ENCODE measurements around the gene ZCCHC14.
A peak's percentile ranks its signal among the peaks of the same experiment; 100 is the strongest.
"Not testable (repeated sequence)": the region's sequence is repeated elsewhere in the genome, so short reads cannot be mapped to it uniquely, and the experiment has no call there.

Gene ZCCHC14

DNA sequence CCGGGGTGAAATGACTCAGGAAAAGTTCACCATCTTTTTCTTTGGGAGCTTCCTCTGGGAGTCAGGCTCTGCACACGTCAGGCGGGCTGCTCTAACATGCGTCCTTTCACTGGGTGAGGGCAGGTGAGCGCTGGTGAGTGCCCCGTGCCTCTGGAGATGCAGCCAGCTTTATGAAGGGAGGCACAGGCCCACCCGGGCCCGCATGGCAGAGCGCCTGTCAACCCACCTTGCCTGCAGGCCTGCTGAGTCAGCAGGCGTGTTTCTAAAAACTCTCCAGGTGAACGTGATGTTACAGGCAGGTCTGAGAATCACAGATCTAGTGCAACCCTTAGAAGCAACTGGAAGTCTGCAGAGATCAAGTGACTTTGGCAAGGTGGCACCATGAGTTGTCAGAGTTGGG, 82.3 kb downstream of the ZCCHC14 start:
- FAIRE-seq, result no peak
- no peak for DNase-seq (ENCODE audit: low spot score)

DNA sequence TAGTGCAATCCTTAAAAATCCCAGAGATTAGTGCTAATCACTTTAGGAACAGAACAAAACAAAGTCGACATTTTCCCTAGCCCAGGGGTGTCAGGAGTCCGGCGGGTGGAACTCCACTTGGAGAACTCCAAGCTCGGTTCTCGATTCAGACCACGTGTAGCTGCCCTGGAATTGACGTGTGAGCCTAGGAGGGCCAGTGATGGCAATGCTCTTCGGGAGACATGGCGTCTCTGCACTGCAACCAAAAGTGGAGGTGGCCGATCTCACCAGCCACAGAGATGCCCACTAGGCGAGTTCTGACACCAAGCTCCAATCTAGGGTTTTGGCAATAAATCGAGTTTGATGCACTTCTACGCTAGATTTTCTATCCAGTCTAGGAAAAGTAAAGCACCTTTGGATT, 83.0 kb downstream of the ZCCHC14 start:
- no peak for DNase-seq (ENCODE audit: low spot score)
- FAIRE-seq, result no peak

DNA sequence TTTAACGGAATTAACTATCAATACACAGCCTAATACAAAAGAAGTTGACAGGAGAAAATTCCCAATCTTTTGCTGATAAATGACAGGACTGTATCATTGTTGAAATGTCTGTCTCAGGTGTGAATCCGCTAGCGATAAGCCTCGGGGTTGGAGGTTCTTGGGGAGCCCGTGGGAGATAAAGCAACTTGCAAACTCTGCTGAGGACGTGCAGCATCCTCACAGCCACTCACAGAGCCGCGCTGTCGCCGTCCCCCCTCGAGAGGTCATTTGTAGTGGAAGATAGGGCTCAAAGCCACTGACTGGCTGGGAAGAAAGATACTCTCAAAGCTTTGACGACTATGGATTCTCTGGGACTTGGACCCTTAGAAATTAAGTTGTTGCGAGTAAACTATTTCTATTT, 83.7 kb downstream of the ZCCHC14 start:
- FAIRE-seq, result no peak
- no peak for DNase-seq (ENCODE audit: low spot score)

DNA sequence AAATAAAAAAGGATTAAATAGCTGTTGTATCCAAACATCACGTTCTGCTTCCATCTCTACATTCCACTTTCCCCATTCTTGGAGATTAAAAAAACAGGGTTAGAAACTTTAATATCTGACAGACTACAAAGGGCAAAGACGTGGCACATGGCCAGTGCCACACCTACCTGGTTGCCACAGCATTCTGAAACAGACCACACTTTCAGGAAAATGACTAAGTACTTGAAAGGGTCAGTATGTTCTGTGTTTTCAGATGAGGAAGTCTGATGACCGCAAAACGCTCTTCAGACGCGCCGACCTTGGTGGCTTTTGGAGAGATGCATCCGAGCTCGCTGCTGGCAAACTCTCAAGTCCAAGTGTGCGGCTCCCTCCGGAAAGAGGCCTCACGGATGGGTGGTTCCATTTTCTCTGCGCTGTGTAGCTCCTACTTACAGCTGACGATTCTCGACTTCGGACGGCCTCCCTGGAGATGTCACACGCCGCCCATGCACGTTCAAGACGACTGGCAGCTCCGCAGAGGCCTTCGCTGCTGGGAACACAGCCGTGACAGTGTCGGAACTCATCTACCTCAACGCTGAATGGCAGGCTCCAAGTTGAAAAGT, 85.2 kb downstream of the ZCCHC14 start:
- DNase-seq (ENCODE audit: low spot score), result peak; percentile 97
- FAIRE-seq, result peak; percentile 97

- FAIRE-seq, result no peak
- DNase-seq (ENCODE audit: low spot score), result no peak
Measured at GRCh38 chr16:87406495-87407088, 86.2 kb downstream of the ZCCHC14 start.

GRCh38 chr16:87404764-87405625, 87.8 kb downstream of the ZCCHC14 start:
- DNase-seq (ENCODE audit: low spot score) (no peak), FAIRE-seq (no peak)

- FAIRE-seq, result no peak
- no peak for DNase-seq (ENCODE audit: low spot score)
Measured at GRCh38 chr16:87395181-87395842, 97.5 kb downstream of the ZCCHC14 start.

DNA sequence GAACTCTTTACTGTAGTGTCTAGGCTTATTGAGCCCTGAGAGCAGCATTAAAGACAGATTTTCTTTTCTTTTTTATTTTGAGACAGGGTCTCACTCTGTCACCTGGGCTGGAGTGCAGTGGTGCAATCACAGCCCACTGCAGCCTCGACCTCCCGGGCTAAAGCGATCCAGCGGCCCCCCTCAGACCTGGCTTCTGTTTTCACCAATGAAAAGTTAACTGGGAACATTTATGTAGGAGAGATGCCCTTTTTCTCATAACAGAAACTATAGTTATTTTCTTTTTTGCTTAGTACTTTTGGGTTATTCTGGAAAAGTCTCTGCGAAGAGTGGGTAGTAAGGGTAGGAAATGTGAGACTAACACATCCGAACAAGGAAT, 99.2 kb downstream of the ZCCHC14 start:
- no peak for FAIRE-seq
- DNase-seq (ENCODE audit: low spot score), result no peak

- DNase-seq (ENCODE audit: low spot score), result no peak
- no peak for FAIRE-seq
Measured at GRCh38 chr16:87392821-87393679, 99.8 kb downstream of the ZCCHC14 start.

- DNase-seq (ENCODE audit: low spot score) (peak; percentile 90), FAIRE-seq (no peak)
Measured at GRCh38 chr16:87391950-87392820, 100.6 kb downstream of the ZCCHC14 start, which contains the start of gene MAP1LC3B. Gene MAP1LC3B (plus strand): TSS chr16:87392336. CDS start chr16:87392428, 92 bp downstream.

GRCh38 chr16:87391324-87391949, 101.4 kb downstream of the ZCCHC14 start:
- DNase-seq (ENCODE audit: low spot score) (no peak), FAIRE-seq (no peak)

- FAIRE-seq, result no peak
- no peak for DNase-seq (ENCODE audit: low spot score)
Measured at GRCh38 chr16:87390641-87391323, 102.0 kb downstream of the ZCCHC14 start.

DNA sequence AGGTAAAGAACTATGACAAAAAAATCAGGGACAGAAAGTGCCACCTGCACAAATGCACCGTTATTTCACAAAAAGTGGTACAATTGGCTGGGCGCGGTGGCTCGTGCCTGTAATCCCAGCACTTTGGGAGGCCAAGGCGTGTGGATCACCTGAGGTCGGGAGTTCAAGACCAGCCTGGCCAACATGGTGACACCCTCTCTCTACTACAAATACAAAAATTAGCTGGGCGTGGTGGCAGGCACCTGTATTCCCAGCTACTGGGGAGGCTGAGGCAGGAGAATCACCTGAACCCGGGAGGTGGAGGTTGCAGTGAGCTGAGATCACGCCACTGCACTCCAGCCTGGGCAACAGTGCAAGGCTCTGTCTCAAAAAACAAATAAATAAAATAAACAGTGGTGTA, 102.9 kb downstream of the ZCCHC14 start:
- not testable (repeated sequence) for DNase-seq (ENCODE audit: low spot score); FAIRE-seq

GRCh38 chr16:87389245-87389644, 103.6 kb downstream of the ZCCHC14 start:
- FAIRE-seq (no peak), DNase-seq (ENCODE audit: low spot score) (no peak)

GRCh38 chr16:87388818-87389134, 104.0 kb downstream of the ZCCHC14 start:
- FAIRE-seq (no peak), DNase-seq (ENCODE audit: low spot score) (no peak)

GRCh38 chr16:87387942-87388817, 104.6 kb downstream of the ZCCHC14 start:
- DNase-seq (ENCODE audit: low spot score), result peak; percentile 99
- peak; percentile 93 for FAIRE-seq

- FAIRE-seq; DNase-seq (ENCODE audit: low spot score): not testable (repeated sequence)
Measured at GRCh38 chr16:87384875-87385167, 108.0 kb downstream of the ZCCHC14 start.

DNA sequence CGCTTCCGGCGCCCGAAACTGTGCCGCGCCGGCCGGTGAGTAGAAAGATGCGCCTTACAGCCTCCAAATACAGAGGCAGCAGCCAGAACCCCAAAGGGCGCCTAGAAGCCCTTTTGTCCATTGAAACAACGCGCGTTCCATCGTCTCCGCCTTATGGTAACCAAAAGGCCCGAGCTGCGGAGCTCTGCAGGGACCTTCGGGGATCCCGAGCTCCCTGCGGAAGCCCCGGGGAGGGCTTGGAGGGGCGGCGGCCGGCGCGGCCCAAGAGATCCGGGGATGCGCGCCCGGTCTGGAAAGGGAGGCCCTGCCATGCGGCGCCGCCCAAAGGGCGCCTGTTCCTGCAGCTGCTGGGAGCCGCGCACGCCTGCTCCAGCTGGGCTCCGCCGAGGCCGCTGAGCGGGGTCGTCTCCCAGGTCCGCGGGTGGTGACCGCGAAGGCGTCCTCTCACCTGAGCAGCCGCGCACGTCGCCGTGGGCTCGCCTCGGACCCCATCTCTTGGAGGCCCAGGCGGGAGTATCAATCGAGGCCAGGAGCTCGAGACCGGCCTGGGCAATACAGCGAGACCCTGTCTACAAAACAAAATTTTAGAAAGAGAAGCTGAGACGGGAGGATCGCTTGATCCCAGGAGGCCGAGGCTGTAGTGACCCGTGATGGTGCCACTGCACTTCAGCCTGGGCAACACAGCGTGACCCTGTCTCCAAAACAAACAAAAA, 108.5 kb downstream of the ZCCHC14 start:
- no peak for DNase-seq (ENCODE audit: low spot score)
- no peak for FAIRE-seq

Data from RCC 7860 (cell line).